Stimulated activated CD8-positive, alpha-beta memory T cell treated with anti-CD3 and anti-CD28 coated beads, Interleukin-4, amount 100 ng/mL, for 24 hours (primary cell): ENCODE measurements around the gene ABCD1.

ENCODE experiments used
- DNase-seq: peaks from one replicate; pipeline ENCODE4 v3.0.0-alpha.2; 2020; ENCODE audit warnings: low read depth

Gene ABCD1

DNA sequence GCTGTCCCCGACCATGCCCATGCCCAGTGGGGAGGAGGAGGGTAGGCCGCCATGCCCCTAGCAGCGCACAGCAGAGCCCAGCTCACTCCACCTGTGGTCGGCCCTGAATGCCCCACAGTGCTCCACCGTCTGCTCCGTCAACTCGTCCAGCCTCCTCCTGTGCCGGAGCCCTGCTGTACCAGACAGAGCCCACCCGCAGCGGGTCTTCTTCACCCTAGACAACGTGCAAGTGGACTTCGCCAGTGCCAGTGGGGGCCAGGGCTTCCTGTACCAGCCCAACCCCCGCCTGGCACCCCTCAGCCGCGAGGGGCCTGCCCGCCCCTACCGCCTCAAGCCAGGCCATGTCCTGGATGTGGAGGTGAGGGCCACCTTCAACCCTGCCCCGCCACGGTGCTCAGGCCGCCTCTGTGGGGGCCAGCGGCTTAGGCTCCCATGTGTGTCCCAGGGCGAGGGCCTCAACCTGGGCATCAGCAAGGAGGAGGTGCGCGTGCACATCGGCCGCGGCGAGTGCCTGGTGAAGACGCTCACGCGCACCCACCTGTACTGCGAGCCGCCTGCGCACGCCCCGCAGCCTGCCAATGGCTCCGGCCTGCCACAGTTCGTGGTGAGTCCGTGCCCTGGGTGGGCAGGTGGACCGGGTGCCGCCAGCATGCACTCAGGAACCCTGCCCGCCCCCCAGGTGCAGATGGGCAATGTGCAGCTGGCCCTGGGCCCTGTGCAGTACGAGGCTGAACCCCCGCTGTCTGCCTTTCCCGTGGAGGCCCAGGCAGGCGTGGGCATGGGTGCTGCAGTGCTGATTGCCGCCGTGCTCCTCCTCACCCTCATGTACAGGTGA is 49.3 kb downstream of the ABCD1 start:
- no peak for DNase-seq

DNA sequence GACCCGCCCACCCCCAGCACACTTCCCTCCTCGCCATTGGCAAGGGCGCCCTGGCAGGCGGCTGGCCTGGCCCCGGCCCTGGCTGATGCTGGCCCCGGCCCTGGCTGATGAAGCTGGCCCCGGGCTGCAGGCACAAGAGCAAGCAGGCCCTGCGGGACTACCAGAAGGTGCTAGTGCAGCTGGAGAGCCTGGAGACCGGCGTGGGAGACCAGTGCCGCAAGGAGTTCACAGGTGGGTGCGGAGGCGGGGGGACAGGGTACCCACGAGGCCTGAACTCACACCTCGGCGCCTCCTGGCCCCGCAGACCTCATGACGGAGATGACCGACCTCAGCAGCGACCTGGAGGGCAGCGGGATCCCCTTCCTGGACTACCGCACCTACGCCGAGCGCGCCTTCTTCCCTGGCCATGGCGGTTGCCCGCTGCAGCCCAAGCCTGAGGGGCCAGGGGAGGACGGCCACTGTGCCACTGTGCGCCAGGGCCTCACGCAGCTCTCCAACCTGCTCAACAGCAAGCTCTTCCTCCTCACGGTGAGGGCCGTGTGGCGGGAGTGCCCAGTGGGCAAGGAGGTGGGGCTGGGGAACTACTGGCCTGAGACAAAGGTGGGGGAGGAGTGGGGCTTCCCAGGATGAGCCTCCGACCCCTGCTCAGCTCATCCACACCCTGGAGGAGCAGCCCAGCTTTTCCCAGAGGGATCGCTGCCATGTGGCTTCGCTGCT is 50.1 kb downstream of the ABCD1 start:
- DNase-seq, result no peak

DNA sequence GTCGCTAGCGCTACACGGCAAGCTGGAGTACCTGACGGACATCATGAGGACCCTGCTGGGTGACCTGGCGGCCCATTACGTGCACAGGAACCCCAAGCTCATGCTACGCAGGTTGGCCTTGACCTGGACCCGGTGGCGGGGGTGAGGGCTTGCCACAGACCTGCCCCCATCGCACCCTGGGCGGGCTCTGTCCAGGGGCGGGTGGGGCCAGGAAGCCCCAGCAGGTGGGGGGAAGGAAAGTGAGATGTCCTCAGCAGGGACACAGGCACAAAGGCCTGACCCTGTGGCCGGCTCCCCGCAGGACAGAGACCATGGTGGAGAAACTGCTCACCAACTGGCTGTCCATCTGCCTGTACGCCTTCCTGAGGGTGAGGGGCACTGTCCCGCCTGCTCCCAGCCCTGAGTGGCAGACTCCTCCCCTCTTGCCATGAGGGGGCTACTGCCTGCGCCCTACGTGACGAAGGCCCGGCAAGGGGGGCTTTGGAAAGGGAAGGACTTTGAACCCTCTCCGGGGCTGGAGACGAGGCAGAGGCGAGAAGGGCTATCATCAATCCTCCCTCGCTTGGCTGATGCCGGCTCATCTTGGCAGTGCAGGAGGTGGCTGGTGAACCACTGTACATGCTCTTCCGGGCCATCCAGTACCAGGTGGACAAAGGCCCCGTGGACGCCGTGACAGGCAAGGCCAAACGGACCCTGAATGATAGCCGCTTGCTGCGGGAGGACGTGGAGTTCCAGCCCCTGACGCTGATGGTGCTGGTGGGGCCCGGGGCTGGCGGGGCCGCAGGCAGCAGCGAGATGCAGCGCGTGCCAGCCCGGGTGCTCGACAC is 50.9 kb downstream of the ABCD1 start:
- DNase-seq, result no peak

DNA sequence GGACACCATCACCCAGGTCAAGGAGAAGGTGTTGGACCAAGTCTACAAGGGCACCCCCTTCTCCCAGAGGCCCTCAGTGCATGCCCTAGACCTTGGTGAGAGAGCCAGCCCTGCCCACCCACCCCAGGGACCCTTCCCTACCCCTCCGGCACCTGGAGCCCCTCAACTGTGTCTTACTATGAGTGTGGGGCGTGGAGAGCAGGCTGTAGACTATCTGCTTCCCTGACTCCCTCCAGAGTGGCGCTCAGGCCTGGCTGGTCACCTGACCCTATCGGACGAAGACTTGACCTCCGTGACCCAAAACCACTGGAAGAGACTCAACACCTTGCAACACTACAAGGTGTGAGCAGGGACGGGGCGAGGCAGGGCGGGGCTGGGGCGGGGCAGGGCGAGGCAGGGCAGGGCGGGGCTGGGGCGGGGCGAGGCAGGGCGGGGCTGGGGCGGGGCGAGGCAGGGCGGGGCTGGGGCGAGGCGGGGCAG is 51.5 kb downstream of the ABCD1 start:
- no peak for DNase-seq

DNA sequence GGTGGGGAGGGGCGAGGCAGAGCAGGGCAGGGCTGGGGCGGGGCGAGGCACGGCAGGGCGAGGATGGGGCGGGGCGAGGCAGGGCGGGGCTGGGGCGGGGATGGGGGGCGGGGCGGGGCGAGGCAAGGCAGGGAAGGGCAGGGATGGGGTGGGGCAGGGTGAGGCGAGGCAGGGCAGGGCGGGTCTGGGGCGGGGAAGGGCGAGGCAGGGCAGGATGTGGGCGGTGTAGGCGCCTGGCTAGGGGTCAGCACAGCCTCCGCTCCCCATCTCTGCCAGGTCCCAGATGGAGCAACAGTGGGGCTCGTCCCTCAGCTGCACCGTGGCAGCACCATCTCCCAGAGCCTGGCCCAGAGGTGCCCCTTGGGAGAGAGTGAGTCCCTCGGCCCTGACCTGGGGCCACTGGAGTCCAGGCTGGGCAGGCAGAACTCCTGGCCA is 52.0 kb downstream of the ABCD1 start:
- no peak for DNase-seq

DNA sequence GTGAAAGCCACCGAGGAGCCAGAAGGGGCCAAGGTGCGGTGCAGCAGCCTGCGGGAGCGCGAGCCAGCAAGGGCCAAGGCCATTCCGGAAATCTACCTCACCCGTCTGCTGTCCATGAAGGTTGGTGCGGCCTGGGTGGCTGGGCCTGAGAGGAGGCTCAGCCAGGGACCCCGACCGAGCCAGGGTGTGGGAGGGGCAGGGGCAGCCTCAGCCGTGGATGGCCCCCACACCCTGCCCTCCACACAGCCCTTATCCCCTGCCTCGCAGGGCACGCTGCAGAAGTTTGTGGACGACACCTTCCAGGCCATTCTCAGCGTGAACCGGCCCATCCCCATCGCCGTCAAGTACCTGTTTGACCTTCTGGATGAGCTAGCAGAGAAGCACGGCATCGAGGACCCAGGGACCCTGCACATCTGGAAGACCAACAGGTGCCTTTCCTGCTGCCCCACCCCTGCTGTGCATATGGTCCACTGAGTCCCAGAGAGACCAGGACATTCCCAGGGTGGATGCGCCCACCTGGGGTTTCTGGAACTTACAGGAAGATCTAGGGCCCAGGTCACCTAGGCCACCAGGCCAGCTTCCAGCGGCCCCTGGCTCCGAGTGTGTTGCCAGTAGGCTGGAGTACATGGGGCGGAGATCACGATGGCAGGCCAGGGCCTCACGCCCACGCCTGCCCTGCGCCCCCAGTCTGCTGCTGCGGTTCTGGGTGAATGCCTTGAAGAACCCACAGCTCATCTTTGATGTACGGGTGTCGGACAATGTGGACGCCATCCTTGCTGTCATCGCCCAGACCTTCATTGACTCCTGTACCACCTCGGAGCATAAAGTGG is 52.8 kb downstream of the ABCD1 start:
- DNase-seq, result no peak

DNA sequence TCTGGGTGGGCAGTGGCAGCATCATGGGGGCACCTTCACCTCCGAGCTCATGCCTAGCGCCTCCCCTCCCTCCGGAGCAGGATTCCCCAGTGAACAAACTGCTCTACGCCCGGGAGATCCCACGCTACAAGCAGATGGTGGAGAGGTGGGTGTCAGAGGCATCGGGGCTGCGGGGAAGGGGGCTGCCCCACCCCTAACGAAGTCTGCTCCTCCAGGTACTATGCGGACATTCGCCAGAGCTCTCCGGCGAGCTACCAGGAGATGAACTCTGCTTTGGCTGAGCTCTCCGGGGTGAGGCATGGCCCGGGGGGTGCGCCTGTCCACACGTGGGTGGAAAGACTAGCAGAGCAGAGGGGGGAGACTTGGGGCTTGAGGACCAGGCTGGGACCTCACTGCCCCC is 53.5 kb downstream of the ABCD1 start:
- DNase-seq, result no peak

DNA sequence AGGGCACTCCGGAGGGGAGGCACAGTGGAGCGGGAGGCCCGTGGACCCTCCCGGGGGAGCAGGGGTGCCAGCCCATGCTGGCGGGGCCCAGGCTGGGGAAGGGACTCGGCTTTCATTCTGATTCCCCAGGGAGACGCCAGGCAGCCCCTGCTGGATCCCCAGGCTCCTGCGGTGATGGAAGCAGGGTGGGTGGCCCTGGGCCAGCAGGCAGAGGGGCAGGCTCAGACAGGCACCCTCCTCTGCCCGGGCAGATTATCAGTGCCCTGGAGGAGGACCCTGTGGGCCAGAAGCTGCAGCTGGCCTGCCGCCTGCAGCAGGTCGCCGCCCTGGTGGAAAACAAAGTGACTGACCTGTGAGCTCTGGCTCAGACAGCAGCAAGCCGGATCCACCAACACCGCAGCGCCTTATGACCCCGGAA is 54.0 kb downstream of the ABCD1 start:
- no peak for DNase-seq

DNA sequence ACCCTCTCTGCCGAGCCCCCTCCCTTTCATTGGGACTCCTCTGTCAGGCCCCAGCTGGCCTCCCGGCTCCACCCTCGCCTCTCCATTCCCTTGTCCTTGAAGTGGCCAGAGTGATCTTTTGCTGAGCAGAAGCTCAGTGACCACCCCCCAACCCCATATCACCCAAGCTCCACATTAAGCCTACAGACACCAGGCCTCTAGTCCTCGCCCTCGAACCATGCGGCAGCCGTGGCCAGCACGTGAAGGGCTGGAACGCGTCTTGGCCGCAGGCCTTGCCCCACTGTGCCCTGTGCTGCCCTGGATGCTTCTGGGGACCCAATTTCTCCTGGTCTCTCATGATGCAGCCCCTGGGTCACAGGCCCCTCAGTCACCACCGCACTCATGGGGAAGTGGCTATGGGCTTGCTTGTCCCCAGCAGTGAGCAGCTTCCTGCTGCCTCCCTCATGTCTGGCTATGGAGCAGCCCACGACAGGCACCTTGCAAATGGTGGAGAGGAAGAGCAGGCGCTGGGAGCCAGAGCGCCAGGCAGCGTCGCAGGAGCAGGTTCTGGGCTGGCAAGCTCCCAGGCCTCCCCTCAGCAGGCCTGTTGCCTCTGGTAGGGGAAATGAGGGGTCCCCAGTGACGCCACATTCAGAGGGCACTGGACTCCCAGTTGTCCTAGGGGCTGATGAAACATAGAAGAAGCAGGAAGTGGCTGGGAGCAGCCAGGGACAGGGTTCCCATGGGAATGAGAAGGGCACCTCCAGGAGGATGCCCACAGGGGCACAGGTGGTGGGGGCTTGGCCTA is 55.4 kb downstream of the ABCD1 start:
- DNase-seq, result no peak

DNA sequence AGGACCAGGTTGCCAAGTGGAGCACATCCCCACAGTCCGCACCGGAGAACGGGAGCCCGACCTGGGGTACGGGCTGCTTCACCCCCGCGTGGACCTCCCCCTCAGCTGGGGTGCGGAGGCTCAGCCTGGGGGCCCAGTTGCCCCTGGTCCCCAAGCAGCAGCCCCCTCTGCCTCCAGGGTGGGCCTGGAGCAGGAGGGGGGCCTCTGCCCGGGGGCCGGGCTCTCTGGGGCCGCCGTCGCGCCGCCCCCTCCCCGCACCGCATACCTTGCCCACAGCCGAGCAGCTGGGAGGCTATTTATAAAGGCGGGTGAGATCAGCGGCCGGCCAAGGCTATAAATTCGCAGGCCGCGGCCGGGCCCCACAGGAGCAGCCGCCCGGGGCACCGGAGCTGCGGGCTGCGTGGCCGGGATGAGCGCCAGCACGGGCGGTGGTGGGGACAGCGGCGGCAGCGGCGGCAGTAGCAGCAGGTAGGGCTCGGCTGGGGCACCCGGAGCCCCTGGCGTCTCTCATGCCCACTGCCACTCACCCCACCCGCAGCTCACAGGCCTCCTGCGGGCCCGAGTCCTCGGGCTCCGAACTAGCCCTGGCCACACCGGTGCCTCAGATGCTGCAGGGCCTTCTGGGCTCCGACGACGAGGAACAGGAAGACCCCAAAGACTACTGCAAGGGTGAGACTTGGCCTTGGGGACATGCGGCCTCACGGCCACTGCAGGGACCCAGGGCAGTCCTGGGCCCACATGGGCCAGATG is 56.2 kb downstream of the ABCD1 start, which contains the start of gene SRPK3:
Gene SRPK3 (plus strand): TSS at position 364 of the 750 bp plus-strand sequence. CDS start 46 bp downstream, at position 410.
- no peak for DNase-seq

DNA sequence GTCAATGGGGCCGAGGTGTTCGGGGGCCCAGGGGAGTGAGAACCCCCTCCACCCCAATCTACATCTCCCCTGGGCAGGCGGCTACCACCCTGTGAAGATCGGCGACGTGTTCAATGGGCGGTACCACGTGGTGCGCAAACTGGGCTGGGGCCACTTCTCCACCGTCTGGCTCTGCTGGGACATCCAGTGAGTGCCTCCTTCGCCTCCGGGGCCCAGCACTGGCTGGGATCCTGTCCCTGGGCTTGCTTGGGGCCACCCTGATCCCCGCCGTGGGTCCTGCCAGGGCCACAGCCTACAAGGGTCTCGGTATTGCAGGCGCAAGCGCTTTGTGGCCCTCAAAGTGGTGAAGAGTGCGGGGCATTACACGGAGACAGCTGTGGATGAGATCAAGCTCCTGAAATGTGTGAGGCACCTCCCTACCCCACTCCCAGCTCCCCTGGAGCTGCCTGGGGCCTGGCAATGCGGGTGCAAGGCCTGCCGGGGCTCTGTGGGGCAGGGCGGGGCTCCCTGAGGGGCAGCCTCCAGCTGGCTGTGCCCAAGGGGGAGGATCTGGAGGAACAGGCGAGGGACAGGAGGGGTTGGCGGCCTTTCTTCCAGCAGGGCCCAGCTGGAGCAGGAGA is 56.9 kb downstream of the ABCD1 start:
- no peak for DNase-seq

DNA sequence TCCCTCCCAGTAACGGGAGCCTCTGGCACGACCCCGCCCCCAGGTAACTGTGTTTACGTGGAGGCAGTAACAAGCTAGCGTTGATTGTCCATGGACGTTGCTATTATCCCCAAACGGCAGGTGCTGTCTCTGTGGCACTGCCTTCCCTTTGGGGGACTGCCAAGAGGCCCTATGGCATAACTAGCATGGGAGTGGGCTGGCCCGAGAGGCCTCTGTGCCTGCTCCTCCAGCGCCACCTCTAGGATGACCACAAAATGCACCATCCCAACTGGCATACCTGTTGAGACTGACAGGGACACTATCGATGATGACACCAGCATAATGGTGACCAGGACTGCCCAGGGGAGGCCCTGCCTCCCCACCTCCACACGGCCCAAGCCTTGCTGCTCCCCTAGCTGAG is 57.7 kb downstream of the ABCD1 start:
- DNase-seq, result no peak

DNA sequence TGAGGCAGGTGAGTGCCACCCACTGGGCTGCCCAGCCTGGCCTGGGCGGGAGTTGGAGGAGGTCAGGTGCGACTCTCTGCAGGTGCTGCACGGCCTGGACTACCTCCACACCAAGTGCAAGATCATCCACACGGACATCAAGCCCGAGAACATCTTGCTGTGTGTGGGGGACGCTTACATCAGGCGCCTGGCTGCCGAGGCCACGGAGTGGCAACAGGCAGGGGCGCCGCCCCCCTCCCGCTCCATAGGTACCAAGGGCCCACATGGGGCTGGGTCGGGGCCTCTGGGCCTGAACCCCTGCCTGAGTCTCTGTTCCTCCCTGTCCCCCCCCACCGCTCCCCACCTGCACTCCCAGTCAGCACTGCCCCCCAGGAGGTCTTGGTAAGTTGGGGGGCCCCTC is 58.2 kb downstream of the ABCD1 start:
- no peak for DNase-seq

DNA sequence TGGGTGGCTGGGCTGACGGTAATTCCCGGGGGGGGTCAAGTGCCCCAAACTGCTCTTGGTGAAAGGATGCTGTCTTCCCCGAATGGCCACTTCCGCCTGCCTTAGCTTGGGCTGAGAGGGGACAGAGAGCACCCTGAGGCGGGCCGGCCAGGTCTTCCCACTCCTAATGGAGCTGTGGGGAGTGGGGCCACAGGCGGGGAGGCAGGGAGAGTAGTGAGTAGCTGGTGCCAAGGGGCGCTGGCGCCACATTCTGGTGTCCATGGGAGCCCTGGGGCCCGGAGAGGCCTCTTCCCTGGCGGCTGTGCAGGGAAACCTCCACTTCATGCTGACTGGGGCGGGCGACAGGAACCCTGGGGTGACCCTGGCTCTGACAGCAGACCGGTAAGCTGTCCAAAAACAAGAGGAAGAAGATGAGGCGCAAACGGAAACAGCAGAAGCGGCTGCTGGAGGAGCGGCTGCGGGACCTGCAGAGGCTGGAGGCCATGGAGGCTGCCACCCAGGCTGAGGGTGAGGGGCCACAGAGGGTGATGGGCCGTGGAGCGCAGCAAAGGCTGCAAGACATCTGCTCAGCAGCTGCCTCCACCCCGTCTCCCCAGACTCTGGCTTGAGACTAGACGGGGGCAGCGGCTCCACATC is 58.8 kb downstream of the ABCD1 start:
- no peak for DNase-seq

DNA sequence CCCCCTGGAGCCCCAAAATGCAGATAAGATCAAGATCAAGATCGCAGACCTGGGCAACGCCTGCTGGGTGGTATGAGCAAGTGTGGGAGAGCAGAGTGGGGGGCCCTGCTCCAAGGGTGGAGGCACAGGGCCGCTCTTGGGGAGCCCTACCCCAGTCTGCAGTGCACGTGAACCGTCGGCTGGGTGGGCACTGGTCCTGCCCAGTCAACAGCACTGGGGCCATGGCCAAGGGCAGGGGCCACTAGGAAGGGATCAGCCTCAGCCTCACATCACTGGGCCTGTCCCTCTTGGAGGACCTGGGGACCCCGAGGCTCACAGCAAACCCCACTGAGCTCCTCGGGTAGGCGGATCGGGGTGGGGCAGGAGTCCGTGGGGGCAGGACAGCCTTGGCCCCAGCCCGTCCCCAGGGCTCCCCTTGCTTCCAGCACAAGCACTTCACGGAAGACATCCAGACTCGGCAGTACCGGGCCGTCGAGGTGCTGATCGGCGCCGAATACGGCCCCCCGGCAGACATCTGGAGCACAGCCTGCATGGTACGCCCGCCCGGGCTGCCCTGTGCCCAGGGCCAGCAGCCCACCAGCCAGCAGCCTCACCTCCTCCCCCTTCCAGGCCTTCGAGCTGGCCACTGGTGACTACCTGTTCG is 59.8 kb downstream of the ABCD1 start:
- DNase-seq, result no peak

DNA sequence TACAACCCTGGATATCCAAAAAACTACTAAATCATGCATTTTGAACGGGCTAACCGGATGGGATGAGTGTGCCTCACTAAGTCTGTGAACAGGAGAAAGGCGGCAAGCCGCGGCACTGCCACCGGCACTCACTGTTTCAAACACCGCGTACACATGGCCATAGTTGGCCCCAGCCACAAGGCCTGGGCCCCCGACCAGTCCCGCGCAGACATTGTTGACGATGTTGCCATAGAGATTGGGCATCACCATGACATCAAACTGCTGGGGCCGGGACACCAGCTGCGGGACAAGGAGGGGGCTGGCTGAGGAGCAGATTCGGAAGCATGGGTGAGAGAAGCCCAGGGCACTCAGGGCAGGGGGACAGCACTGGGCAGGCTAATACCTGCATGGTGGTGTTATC is 62.0 kb downstream of the ABCD1 start:
- no peak for DNase-seq

DNA sequence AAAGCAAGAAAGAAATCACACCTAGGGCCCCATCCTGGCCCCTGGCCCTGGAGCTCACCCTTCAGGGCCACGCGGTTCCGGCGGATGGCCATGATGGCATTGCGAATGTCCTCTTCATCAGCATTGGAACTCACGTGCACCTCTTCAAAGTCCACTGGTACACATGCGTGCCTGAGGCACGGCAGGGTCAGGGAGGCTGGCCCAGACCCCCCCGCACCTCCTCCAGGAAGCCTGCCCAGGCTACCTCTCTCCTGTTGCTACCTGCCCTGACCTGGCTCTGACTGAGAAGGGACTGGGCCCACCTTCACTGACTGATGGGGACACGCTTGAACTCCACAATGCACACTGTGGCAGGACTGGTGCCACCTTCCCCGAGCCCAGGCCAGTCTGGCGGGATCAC is 65.0 kb downstream of the ABCD1 start:
- DNase-seq, result no peak

DNA sequence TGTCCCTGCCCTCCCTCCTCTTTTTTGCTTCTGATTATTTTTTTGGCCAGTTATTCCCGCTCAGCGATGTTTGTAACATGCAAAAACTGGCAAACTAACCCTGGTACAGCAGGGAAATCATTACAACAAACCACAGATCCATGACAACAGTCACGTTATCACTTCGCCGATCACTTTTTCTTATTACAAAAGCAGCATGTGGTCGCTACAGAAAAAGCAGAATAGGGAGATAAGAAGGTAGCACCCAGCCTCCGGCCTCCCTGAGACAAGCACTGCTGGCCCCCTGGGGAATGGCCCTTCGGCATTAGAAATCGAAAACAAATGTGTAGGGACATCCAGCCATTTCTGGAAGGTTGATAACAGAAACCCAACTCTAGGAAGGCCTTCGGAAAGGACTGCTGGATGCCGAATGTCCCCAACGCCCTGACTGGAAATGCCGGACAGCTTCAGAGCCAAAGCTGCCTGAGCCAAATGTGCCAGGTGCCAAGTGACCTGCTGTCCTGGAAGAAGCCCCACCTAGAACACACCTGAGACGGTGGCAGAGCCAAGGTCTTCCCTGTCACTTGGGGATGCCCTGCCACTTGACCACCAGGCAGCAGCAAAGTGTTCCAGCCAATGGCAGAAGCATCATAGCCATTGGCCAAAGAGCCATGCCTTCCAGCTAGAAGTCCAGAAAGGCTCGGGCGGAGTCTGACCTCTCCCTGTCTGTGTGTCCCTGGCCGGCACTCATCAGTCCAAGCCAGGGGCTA is 66.6 kb downstream of the ABCD1 start:
- no peak for DNase-seq
